DOHH2 (cell line): Measurements from ENCODE around the gene SV2C.
"Not testable (repeated sequence)": the region's sequence is repeated elsewhere in the genome, so short reads cannot be mapped to it uniquely, and the experiment has no call there.

Source experiments
- EZH2phosphoT487 ChIP-seq: fragments of 200-600 bp; sonication (generic); IDR thresholded peaks from 2 replicates; pipeline ENCODE4 v1.6.1; 2017; ENCODE audit warnings: borderline replicate concordance, mild to moderate bottlenecking, antibody characterized with exemption, low read length, moderate library complexity, mixed read lengths
- TF ChIP-seq, protein P1 (sequence below): fragments of 200-600 bp; sonication (generic); IDR thresholded peaks from one replicate; pipeline ENCODE4 v1.5.1; 2014; ENCODE audit warnings: antibody characterized with exemption, mild to moderate bottlenecking, low read depth, low read length; ENCODE audit not compliant: poor library complexity, severe bottlenecking

DNA sequence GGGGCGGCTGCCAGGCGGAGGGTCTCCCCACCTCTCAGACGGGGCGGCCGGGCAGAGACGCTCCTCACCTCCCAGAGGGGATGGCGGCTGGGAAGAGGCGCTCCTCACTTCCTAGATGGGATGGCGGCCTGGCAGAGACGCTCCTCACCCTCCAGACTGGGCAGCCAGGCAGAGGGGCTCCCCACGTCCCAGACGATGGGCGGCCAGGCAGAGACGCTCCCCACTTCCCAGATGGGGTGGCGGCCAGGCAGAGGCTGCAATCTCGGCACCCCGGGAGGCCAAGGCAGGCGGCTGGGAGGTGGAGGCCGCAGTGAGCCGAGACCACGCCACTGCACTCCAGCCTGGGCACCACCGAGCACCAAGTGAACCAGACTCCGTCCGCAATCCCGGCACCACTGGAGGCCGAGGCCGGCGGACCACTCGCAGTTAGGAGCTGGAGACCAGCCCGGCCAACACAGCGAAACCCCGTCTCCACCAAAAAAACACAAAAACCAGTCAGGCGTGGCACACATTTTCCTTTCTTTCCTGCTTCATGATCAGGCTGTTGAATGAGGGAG lies 253.1 kb downstream of the SV2C start:
- TF ChIP-seq, protein P1, sequence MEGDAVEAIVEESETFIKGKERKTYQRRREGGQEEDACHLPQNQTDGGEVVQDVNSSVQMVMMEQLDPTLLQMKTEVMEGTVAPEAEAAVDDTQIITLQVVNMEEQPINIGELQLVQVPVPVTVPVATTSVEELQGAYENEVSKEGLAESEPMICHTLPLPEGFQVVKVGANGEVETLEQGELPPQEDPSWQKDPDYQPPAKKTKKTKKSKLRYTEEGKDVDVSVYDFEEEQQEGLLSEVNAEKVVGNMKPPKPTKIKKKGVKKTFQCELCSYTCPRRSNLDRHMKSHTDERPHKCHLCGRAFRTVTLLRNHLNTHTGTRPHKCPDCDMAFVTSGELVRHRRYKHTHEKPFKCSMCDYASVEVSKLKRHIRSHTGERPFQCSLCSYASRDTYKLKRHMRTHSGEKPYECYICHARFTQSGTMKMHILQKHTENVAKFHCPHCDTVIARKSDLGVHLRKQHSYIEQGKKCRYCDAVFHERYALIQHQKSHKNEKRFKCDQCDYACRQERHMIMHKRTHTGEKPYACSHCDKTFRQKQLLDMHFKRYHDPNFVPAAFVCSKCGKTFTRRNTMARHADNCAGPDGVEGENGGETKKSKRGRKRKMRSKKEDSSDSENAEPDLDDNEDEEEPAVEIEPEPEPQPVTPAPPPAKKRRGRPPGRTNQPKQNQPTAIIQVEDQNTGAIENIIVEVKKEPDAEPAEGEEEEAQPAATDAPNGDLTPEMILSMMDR: not testable (repeated sequence)
- TF ChIP-seq EZH2phosphoT487: not testable (repeated sequence)
